GM21786 (cell line): ENCODE measurements around the gene SYNM.

ENCODE experiments used
- ATAC-seq: cut with Tn5 transposase; IDR thresholded peaks from one replicate; pipeline ENCODE4 v1.9.1; 2021; ENCODE audit not compliant: unreplicated experiment

Gene SYNM

GRCh38 chr15:99082798-99083197 is 22.1 kb upstream of the SYNM start:
- ATAC-seq = no peak

- no peak for ATAC-seq
Measured at GRCh38 chr15:99084965-99085364, 19.9 kb upstream of the SYNM start.

- no peak for ATAC-seq
Measured at GRCh38 chr15:99085413-99086326, 19.2 kb upstream of the SYNM start.

- no peak for ATAC-seq
Measured at GRCh38 chr15:99086327-99086667, 18.6 kb upstream of the SYNM start.

- ATAC-seq = no peak
Measured at GRCh38 chr15:99087405-99087943, 17.4 kb upstream of the SYNM start.

- peak; percentile 99 for ATAC-seq
Measured at GRCh38 chr15:99090011-99090699, 14.7 kb upstream of the SYNM start.

GRCh38 chr15:99090938-99091337 is 13.9 kb upstream of the SYNM start:
- no peak for ATAC-seq

- no peak for ATAC-seq
Measured at GRCh38 chr15:99092554-99093172, 12.2 kb upstream of the SYNM start.

- no peak for ATAC-seq
Measured at GRCh38 chr15:99095626-99096025, 9.3 kb upstream of the SYNM start.

GRCh38 chr15:99096173-99096893 is 8.5 kb upstream of the SYNM start:
- no peak for ATAC-seq

- ATAC-seq = no peak
Measured at GRCh38 chr15:99096894-99097426, 7.9 kb upstream of the SYNM start.

- no peak for ATAC-seq
Measured at GRCh38 chr15:99097441-99098410, 7.2 kb upstream of the SYNM start.

- no peak for ATAC-seq
Measured at GRCh38 chr15:99098426-99098825, 6.5 kb upstream of the SYNM start.

GRCh38 chr15:99098991-99099390 is 5.9 kb upstream of the SYNM start:
- no peak for ATAC-seq

GRCh38 chr15:99099661-99100060 is 5.2 kb upstream of the SYNM start:
- no peak for ATAC-seq

GRCh38 chr15:99100245-99101173 is 4.4 kb upstream of the SYNM start:
- no peak for ATAC-seq

GRCh38 chr15:99101501-99101900 is 3.4 kb upstream of the SYNM start:
- no peak for ATAC-seq
